Neural progenitor cell (in vitro differentiated cells): ENCODE measurements around the gene LRRC26. TPM values are rescaled to one million over a fixed set of nuclear protein-coding genes. Genes with fewer than 3 reads are reported as not detected.

Experiments used
- DNase-seq: peaks from one replicate; pipeline ENCODE4 v3.0.0-alpha.2; 2016; ENCODE audit warnings: low spot score
- H2AFZ ChIP-seq: fragments of 200-600 bp; sonication (generic); replicated peaks from 2 replicates; pipeline ENCODE4 v1.6.1; 2016; ENCODE audit warnings: antibody characterized with exemption
- H3F3A ChIP-seq: fragments of 200-600 bp; sonication (generic); 2 replicates; pipeline ENCODE4 v1.6.1; 2016; ENCODE audit warnings: antibody characterized with exemption, low read depth
- H3K27ac ChIP-seq: fragments of 200-600 bp; sonication (generic); 2 replicates; pipeline ENCODE4 v1.5.1; 2016; ENCODE audit warnings: mild to moderate bottlenecking
- H3K27me3 ChIP-seq: fragments of 200-600 bp; sonication (generic); 2 replicates; pipeline ENCODE4 v1.6.1; 2016; ENCODE audit warnings: mild to moderate bottlenecking, moderate library complexity
- H3K36me3 ChIP-seq: fragments of 200-600 bp; sonication (generic); 2 replicates; pipeline ENCODE4 v1.5.1; 2016
- H3K4me1 ChIP-seq: fragments of 200-600 bp; sonication (generic); 2 replicates; pipeline ENCODE4 v1.6.1; 2016; ENCODE audit warnings: mixed run types
- H3K4me2 ChIP-seq: fragments of 200-600 bp; sonication (generic); 2 replicates; pipeline ENCODE4 v1.6.1; 2016
- H3K4me3 ChIP-seq: fragments of 200-600 bp; sonication (generic); 2 replicates; pipeline ENCODE4 v1.5.1; 2016
- H3K79me2 ChIP-seq: fragments of 200-600 bp; sonication (generic); 2 replicates; pipeline ENCODE4 v1.6.1; 2016; ENCODE audit warnings: low read depth
- H3K9ac ChIP-seq: fragments of 200-600 bp; sonication (generic); 2 replicates; pipeline ENCODE4 v1.6.1; 2016
- H3K9me3 ChIP-seq: fragments of 200-600 bp; sonication (generic); 2 replicates; pipeline ENCODE4 v1.5.1; 2016; ENCODE audit warnings: low read depth
- H4K20me1 ChIP-seq: fragments of 200-600 bp; sonication (generic); 2 replicates; pipeline ENCODE4 v1.6.1; 2016; ENCODE audit warnings: low read depth
- H3K27ac Mint-ChIP-seq: 3 replicates; pipeline ENCODE4 v1.8.0; 2021; ENCODE audit warnings: mixed read lengths
- H3K27me3 Mint-ChIP-seq: 2 replicates; pipeline ENCODE4 v1.8.0; 2022; ENCODE audit warnings: low read depth, mild to moderate bottlenecking, inconsistent platforms, moderate library complexity, mixed read lengths; ENCODE audit not compliant: insufficient read depth
- H3K36me3 Mint-ChIP-seq: 3 replicates; pipeline ENCODE4 v1.8.0; 2021; ENCODE audit warnings: mixed read lengths
- H3K4me1 Mint-ChIP-seq: 3 replicates; pipeline ENCODE4 v1.8.0; 2021; ENCODE audit warnings: mixed read lengths
- H3K4me3 Mint-ChIP-seq: 3 replicates; pipeline ENCODE4 v1.8.0; 2021; ENCODE audit warnings: mild to moderate bottlenecking, moderate library complexity, mixed read lengths
- H3K9me3 Mint-ChIP-seq: 3 replicates; pipeline ENCODE4 v1.8.0; 2020; ENCODE audit warnings: mixed read lengths
- EZH2 ChIP-seq: fragments of 200-600 bp; sonication (generic); IDR thresholded peaks from 2 replicates; pipeline ENCODE4 v1.6.1; 2017; ENCODE audit warnings: antibody characterized with exemption, mild to moderate bottlenecking, moderate library complexity
- EZH2phosphoT487 ChIP-seq: fragments of 200-600 bp; sonication (generic); IDR thresholded peaks from 2 replicates; pipeline ENCODE4 v1.6.1; 2017; ENCODE audit warnings: antibody characterized with exemption
- total RNA-seq: library from RNA; depleted of rRNA; stranded (reverse); fragments of >200 nt; gene quantifications from 2 replicates; pipeline ENCODE4 v1.2.3, GENCODE V29; 2015; ENCODE audit warnings: low replicate concordance
- TF ChIP-seq, protein P1 (sequence below): fragments of 200-600 bp; sonication (generic); IDR thresholded peaks from 2 replicates; pipeline ENCODE4 v1.5.1; 2017; ENCODE audit warnings: antibody characterized with exemption, mild to moderate bottlenecking

LRRC26 gene
- total RNA-seq, 1 donor from 2014 or later = not detected

DNA sequence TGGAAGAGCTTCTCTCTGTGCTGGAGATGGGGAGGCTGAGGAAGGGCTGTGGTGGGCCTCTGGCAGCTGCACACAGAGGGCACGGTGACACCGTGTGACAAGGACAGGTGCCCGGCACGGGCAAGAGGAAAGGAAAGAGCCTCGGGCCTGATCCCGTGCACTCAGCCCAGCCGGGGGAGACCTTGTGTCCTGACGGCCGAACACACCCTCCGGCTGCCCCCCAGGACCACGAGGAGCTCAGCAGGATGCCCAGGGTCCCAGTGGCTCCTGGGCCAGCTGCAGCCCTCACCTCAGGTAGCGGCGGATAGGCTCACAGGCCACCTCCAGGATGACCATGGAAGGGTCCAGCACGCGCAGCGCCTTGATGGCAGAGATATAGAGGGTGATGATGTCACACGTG lies 13.0 kb upstream of the LRRC26 start:
- no peak overlapping the region for H3K27ac Mint-ChIP-seq
- DNase-seq = no peak
- TF ChIP-seq, protein P1, sequence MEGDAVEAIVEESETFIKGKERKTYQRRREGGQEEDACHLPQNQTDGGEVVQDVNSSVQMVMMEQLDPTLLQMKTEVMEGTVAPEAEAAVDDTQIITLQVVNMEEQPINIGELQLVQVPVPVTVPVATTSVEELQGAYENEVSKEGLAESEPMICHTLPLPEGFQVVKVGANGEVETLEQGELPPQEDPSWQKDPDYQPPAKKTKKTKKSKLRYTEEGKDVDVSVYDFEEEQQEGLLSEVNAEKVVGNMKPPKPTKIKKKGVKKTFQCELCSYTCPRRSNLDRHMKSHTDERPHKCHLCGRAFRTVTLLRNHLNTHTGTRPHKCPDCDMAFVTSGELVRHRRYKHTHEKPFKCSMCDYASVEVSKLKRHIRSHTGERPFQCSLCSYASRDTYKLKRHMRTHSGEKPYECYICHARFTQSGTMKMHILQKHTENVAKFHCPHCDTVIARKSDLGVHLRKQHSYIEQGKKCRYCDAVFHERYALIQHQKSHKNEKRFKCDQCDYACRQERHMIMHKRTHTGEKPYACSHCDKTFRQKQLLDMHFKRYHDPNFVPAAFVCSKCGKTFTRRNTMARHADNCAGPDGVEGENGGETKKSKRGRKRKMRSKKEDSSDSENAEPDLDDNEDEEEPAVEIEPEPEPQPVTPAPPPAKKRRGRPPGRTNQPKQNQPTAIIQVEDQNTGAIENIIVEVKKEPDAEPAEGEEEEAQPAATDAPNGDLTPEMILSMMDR = no peak
- TF ChIP-seq EZH2phosphoT487 = no peak
- no peak for TF ChIP-seq EZH2

DNA sequence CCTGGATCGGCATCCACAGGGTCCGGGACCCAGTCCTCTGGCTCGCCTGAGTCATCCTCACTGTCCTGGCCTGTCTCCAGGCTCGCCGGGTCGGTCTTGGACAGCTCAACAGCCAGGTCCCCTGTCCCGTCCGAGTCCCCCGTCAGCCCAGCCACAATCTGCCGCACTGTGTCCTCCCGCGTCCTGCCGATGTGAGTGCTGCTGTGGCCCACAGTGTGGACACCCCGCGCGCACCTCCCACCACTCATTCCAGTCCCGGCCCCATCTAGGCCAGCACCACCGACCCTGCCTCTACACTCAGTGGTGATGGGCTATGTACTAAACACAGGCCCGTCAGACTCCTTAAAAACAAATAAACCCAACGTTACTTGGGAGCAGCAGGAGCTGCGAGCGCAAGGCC lies 11.8 kb upstream of the LRRC26 start:
- H3K9me3 Mint-ChIP-seq = no peaks in the 10 kb centered on the region
- no peak overlapping the region for H3K27ac ChIP-seq
- H3K4me2 ChIP-seq = no peak overlapping the region
- no peak overlapping the region for H3K27ac Mint-ChIP-seq
- peaks cover 2% of the 10 kb centered on the region for H3K27me3 Mint-ChIP-seq
- no peak for DNase-seq
- H3K4me3 ChIP-seq = no peak overlapping the region
- peaks cover 2% of the 10 kb centered on the region for H3K4me1 Mint-ChIP-seq
- TF ChIP-seq EZH2phosphoT487 (no peak), EZH2 (no peak)
- TF ChIP-seq, protein P1 = no peak
- H2AFZ ChIP-seq = no peak overlapping the region
- peak overlapping the region; percentile 41 for H3K4me3 Mint-ChIP-seq
- peaks cover 8% of the 10 kb centered on the region for H4K20me1 ChIP-seq
- peaks cover 3% of the 10 kb centered on the region for H3F3A ChIP-seq
- H3K36me3 ChIP-seq = no peaks in the 10 kb centered on the region
- peaks cover 7% of the 10 kb centered on the region for H3K79me2 ChIP-seq
- no peaks in the 10 kb centered on the region for H3K4me1 ChIP-seq
- peaks cover 3% of the 10 kb centered on the region for H3K36me3 Mint-ChIP-seq
- H3K9me3 ChIP-seq = no peaks in the 10 kb centered on the region
- no peak overlapping the region for H3K9ac ChIP-seq
- peaks cover 2% of the 10 kb centered on the region for H3K27me3 ChIP-seq

More for the DNA sequence above, 13.0 kb upstream of the LRRC26 start:
- no peak overlapping the region for H2AFZ ChIP-seq
- no peak overlapping the region for H3K4me2 ChIP-seq
- no peak overlapping the region for H3K9ac ChIP-seq
- H3K4me3 ChIP-seq = no peak overlapping the region
- Mint-ChIP-seq H3K4me3 (no peak overlapping the region), H3K4me1 (peaks cover 14% of the 10 kb centered on the region), H3K27me3 (peaks cover 2% of the 10 kb centered on the region), H3K9me3 (no peaks in the 10 kb centered on the region), H3K36me3 (peaks cover 3% of the 10 kb centered on the region)
- H3K36me3 ChIP-seq = no peaks in the 10 kb centered on the region
- no peaks in the 10 kb centered on the region for H3K27me3 ChIP-seq
- H3K4me1 ChIP-seq = peaks cover 5% of the 10 kb centered on the region
- peaks cover 6% of the 10 kb centered on the region for H4K20me1 ChIP-seq
- peaks cover 18% of the 10 kb centered on the region for H3K79me2 ChIP-seq
- no peak overlapping the region for H3K27ac ChIP-seq
- H3F3A ChIP-seq = no peaks in the 10 kb centered on the region
- no peaks in the 10 kb centered on the region for H3K9me3 ChIP-seq

DNA sequence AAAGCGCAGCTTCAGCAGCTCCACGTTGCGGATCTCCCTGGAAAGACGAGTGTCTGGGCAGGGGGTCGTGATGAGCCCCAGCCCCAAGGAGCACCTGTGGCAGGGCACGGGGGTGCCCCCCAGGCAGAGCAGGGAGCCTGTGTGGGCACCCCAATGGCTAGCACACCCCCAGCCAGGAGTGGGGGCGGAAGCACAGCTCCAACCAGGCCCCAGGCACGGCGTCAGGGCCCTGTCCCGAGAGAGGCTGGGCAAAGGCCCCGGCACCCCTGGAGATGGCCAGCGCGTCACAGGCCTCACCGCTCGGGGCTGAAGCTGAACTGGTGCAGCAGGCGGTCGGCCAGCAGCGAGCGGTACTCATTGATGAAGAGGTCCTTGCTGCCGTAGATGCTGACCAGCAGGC lies 10.6 kb upstream of the LRRC26 start:
- no peak overlapping the region for H3K9ac ChIP-seq
- no peaks in the 10 kb centered on the region for H3K9me3 ChIP-seq
- H3K4me1 ChIP-seq = no peaks in the 10 kb centered on the region
- no peaks in the 10 kb centered on the region for H3K9me3 Mint-ChIP-seq
- TF ChIP-seq EZH2 = no peak
- TF ChIP-seq EZH2phosphoT487 = no peak
- TF ChIP-seq, protein P1 = no peak
- no peak overlapping the region for H3K4me3 Mint-ChIP-seq
- no peak overlapping the region for H2AFZ ChIP-seq
- H3K4me2 ChIP-seq = no peak overlapping the region
- H3K36me3 ChIP-seq = no peaks in the 10 kb centered on the region
- peaks cover 10% of the 10 kb centered on the region for H3F3A ChIP-seq
- H3K79me2 ChIP-seq = no peaks in the 10 kb centered on the region
- peaks cover 3% of the 10 kb centered on the region for H3K36me3 Mint-ChIP-seq
- no peak for DNase-seq
- H3K27ac Mint-ChIP-seq = no peak overlapping the region
- H3K27me3 ChIP-seq = peaks cover 14% of the 10 kb centered on the region
- H3K27ac ChIP-seq = no peak overlapping the region
- peaks cover 19% of the 10 kb centered on the region for H4K20me1 ChIP-seq
- no peaks in the 10 kb centered on the region for H3K4me1 Mint-ChIP-seq
- peaks cover 4% of the 10 kb centered on the region for H3K27me3 Mint-ChIP-seq
- H3K4me3 ChIP-seq = no peak overlapping the region
